Vagina (tissue), 2 donors: ENCODE data around the gene KDM3B.

Source experiments
- POLR2A ChIP-seq, 2 donors: fragments of 450-650 bp; IDR thresholded peaks; one replicate each; pipeline ENCODE4 v1.6.1; 2017; ENCODE audit warnings: antibody characterized with exemption in 2 of 2, mild to moderate bottlenecking in 2 of 2, moderate library complexity in 2 of 2
- TF ChIP-seq, protein P1 (sequence below), 3 experiments: fragments of 450-650 bp in 2 of 3; fragments of 200-600 bp in 1 of 3; sonication (generic) in 1 of 3; IDR thresholded peaks; one replicate each; pipeline ENCODE4 v1.5.1; 2017 to 2019; ENCODE audit warnings: antibody characterized with exemption in 3 of 3, mild to moderate bottlenecking in 2 of 3, moderate library complexity in 2 of 3

GRCh38 chr5:138359621-138360020 lies 7.1 kb downstream of the KDM3B start:
- TF ChIP-seq, protein P1, sequence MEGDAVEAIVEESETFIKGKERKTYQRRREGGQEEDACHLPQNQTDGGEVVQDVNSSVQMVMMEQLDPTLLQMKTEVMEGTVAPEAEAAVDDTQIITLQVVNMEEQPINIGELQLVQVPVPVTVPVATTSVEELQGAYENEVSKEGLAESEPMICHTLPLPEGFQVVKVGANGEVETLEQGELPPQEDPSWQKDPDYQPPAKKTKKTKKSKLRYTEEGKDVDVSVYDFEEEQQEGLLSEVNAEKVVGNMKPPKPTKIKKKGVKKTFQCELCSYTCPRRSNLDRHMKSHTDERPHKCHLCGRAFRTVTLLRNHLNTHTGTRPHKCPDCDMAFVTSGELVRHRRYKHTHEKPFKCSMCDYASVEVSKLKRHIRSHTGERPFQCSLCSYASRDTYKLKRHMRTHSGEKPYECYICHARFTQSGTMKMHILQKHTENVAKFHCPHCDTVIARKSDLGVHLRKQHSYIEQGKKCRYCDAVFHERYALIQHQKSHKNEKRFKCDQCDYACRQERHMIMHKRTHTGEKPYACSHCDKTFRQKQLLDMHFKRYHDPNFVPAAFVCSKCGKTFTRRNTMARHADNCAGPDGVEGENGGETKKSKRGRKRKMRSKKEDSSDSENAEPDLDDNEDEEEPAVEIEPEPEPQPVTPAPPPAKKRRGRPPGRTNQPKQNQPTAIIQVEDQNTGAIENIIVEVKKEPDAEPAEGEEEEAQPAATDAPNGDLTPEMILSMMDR (IDR thresholded peaks at IDR 0.05) = no peak
- no peak for TF ChIP-seq POLR2A (IDR thresholded peaks at IDR 0.05)
